ENCODE data around the gene TMEM120A. TPM values are rescaled to one million over a fixed set of nuclear protein-coding genes. Genes with fewer than 3 reads are reported as not detected.

TMEM120A gene
- total RNA-seq, 1 experiment from 2014 or later: 71.0 TPM

- POLR2A ChIA-PET: no interaction called here
- in situ Hi-C loops (cut with HindIII; ENCODE audit: low pct_unique_long_range_greater_than_20kb, low sequenced_read_pairs): no loop called here
- CTCF ChIA-PET: no interaction called here
- H3K4me1 ChIP-seq (ENCODE audit: control insufficient read depth, insufficient read depth, low read length): peaks cover 27% of the 10 kb centered on the region
- no peak overlapping the region for H3K27ac ChIP-seq (ENCODE audit: low read length)
- intact Hi-C loops (cut with micrococcal nuclease; ENCODE audit: unreplicated experiment): loop anchor here (10.0 kb wide), 1 partner anchor 117 kb away; the partner anchor contains the start of gene RHBDD2
- H3K9me3 ChIP-seq (ENCODE audit: control insufficient read depth, insufficient read depth, low read depth, low read length): no peaks in the 10 kb centered on the region
- DNase-seq (ENCODE audit: low read depth, low spot score) (no peak), ATAC-seq (no peak)
- TF ChIP-seq REST (IDR thresholded peaks at IDR 0.05; ENCODE audit: insufficient read depth in 1 of 2, low read depth in 2 of 2, low read length in 1 of 2) (no peak), SIN3A (IDR thresholded peaks at IDR 0.05; ENCODE audit: borderline replicate concordance, insufficient read depth, low read depth, low read length) (no peak), POLR2AphosphoS5 (IDR thresholded peaks at IDR 0.05; ENCODE audit: low read depth, low read length) (no peak), CTCF (IDR thresholded peaks at IDR 0.05) (no peak), TCF7L2 (IDR thresholded peaks at IDR 0.05; ENCODE audit: low read depth, low read length) (no peak)
- H3K27me3 ChIP-seq (ENCODE audit: control insufficient read depth, insufficient read depth, low read length): no peaks in the 10 kb centered on the region
- H3K36me3 ChIP-seq (ENCODE audit: control insufficient read depth, insufficient read depth, low read length): no peaks in the 10 kb centered on the region
- BruUV-seq (replicated peaks): no TSS peak
- H3K4me3 ChIP-seq (ENCODE audit: low read depth in 2 of 2, low read length in 2 of 2): no peak overlapping the region
Measured at GRCh38 chr7:75992083-75992755, 2.2 kb downstream of the TMEM120A start.

GRCh38 chr7:75991531-75992082 lies 2.8 kb downstream of the TMEM120A start:
- Histone ChIP-seq H3K4me1 (ENCODE audit: control insufficient read depth, insufficient read depth, low read length) (peaks cover 27% of the 10 kb centered on the region), H3K36me3 (ENCODE audit: control insufficient read depth, insufficient read depth, low read length) (no peaks in the 10 kb centered on the region), H3K9me3 (ENCODE audit: control insufficient read depth, insufficient read depth, low read depth, low read length) (no peaks in the 10 kb centered on the region), H3K27ac (ENCODE audit: low read length) (no peak overlapping the region), H3K27me3 (ENCODE audit: control insufficient read depth, insufficient read depth, low read length) (no peaks in the 10 kb centered on the region), H3K4me3 (ENCODE audit: low read depth in 2 of 2, low read length in 2 of 2) (no peak overlapping the region)
- intact Hi-C loops (cut with micrococcal nuclease; ENCODE audit: unreplicated experiment): loop anchor here (10.0 kb wide), 1 partner anchor 117 kb away; the partner anchor contains the start of gene RHBDD2
- in situ Hi-C loops (cut with HindIII; ENCODE audit: low pct_unique_long_range_greater_than_20kb, low sequenced_read_pairs): no loop called here
- CTCF ChIA-PET: no interaction called here
- ATAC-seq: no peak
- no peak for DNase-seq (ENCODE audit: low read depth, low spot score)
- BruUV-seq (replicated peaks): no TSS peak
- no peak for TF ChIP-seq SIN3A (IDR thresholded peaks at IDR 0.05; ENCODE audit: borderline replicate concordance, insufficient read depth, low read depth, low read length)
- no peak for TF ChIP-seq REST (IDR thresholded peaks at IDR 0.05; ENCODE audit: insufficient read depth in 1 of 2, low read depth in 2 of 2, low read length in 1 of 2)
- no peak for TF ChIP-seq TCF7L2 (IDR thresholded peaks at IDR 0.05; ENCODE audit: low read depth, low read length)
- no peak for TF ChIP-seq POLR2AphosphoS5 (IDR thresholded peaks at IDR 0.05; ENCODE audit: low read depth, low read length)
- no peak for TF ChIP-seq CTCF (IDR thresholded peaks at IDR 0.05)
- POLR2A ChIA-PET: no interaction called here

All from Panc1 (cell line).